Tibial artery (tissue), 4 donors: Measurements from ENCODE around the gene SLC35E1.

Source experiments
- DNase-seq, 2 donors: peaks; one replicate each; pipeline ENCODE4 v3.0.0-alpha.2; 2019
- H3K27ac ChIP-seq, 2 donors: fragments of 200-600 bp; sonication (generic) in 1 of 2; 1 replicate in 1 of 2; 2 replicates in 1 of 2; pipeline ENCODE4 v1.5.1; 2018 to 2019; ENCODE audit warnings: mild to moderate bottlenecking in 1 of 2
- H3K27me3 ChIP-seq, 2 donors: fragments of 200-600 bp; sonication (generic) in 1 of 2; one replicate each; pipeline versions ENCODE4 v1.5.1 to v1.6.0; 2016 to 2019
- H3K36me3 ChIP-seq, 3 donors: fragments of 200-600 bp; sonication (generic) in 2 of 3; one replicate each; pipeline ENCODE4 v1.5.1; 2016 to 2019; ENCODE audit warnings: mild to moderate bottlenecking in 2 of 3
- H3K4me1 ChIP-seq, 4 donors: fragments of 200-600 bp; sonication (generic) in 2 of 4; 1 replicate in 3 of 4; 2 replicates in 1 of 4; pipeline ENCODE4 v1.5.1; 2016 to 2019
- H3K4me3 ChIP-seq, 2 donors: fragments of 200-600 bp; sonication (generic) in 1 of 2; 1 replicate in 1 of 2; 2 replicates in 1 of 2; pipeline ENCODE4 v1.5.1; 2018 to 2019; ENCODE audit warnings: mild to moderate bottlenecking in 2 of 2
- H3K9me3 ChIP-seq, 3 donors: fragments of 200-600 bp; sonication (generic) in 1 of 3; one replicate each; pipeline ENCODE4 v1.5.1; 2016 to 2019
- CTCF ChIP-seq, 2 experiments: fragments of 200-600 bp in 1 of 2; fragments of 450-650 bp in 1 of 2; IDR thresholded peaks; one replicate each; pipeline ENCODE4 v1.5.1; 2017 to 2019; ENCODE audit warnings: antibody characterized with exemption in 2 of 2, mild to moderate bottlenecking in 1 of 2, moderate library complexity in 1 of 2
- intact Hi-C: fragments of 100-400 bp; cut with DNase I; formaldehyde crosslinking; loops from one replicate; pipeline ENCODE4 v1.15.0; 2023; ENCODE audit warnings: low total_unique reads

Gene SLC35E1

DNA sequence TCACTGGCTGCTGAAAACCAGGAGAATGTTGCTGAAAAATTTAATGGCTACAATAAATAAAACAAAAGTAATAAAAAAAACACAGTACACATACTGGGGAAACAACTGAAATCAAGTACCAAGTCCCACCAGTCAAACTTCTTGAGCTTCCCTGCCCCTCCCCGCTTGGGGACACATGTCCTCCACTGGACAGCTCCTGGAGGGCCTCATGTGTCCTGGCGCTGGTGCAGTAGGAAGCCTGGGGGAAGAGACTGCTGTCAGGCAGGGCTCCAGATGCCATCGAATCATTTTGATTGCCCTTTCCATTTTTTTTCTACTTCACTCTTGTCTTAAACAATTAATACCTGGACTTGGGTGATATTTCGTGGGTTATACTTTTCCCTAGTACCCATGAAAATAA is 26.6 kb upstream of the SLC35E1 start:
- no peak for DNase-seq
- no peaks in the 10 kb centered on the region for H3K9me3 ChIP-seq
- no peaks in the 10 kb centered on the region for H3K27me3 ChIP-seq
- H3K27ac ChIP-seq: no peak overlapping the region
- peaks cover 0 to 45% (median 18%) of the 10 kb centered on the region in 4 donors for H3K4me1 ChIP-seq
- H3K36me3 ChIP-seq: no peaks in the 10 kb centered on the region
- intact Hi-C loops: no loop called here
- TF ChIP-seq CTCF (IDR thresholded peaks at IDR 0.05): no peak
- H3K4me3 ChIP-seq: no peak overlapping the region

GRCh38 chr19:16596399-16596798 is 24.2 kb upstream of the SLC35E1 start:
- Histone ChIP-seq H3K27ac (no peak overlapping the region), H3K36me3 (no peaks in the 10 kb centered on the region), H3K27me3 (no peaks in the 10 kb centered on the region), H3K4me1 (peaks cover 0 to 40% (median 14%) of the 10 kb centered on the region in 4 donors), H3K4me3 (no peak overlapping the region), H3K9me3 (no peaks in the 10 kb centered on the region)
- TF ChIP-seq CTCF (IDR thresholded peaks at IDR 0.05): no peak
- intact Hi-C loops: no loop called here
- no peak for DNase-seq

DNA sequence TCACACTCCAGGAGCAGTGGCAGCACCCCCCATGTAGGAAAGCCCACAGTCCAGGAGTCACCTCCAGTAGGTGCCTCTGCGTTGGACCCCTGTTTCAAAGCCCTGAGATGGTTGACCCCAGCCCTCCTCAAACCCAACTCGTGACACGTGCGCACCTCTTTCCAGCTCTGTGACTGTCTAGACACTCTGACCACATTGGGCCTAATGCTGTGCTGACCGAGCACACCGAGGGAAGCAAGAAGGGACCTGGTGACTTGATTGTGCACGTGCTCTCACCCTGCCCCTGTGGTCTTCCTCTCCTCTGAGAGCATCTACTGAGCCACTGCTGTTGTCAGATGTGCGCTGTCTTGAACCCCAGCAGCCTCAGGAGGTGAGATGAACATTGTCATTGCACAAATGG is 22.9 kb upstream of the SLC35E1 start:
- no peaks in the 10 kb centered on the region for H3K36me3 ChIP-seq
- peaks cover 0 to 36% (median 14%) of the 10 kb centered on the region in 4 donors for H3K4me1 ChIP-seq
- no peaks in the 10 kb centered on the region for H3K27me3 ChIP-seq
- no peaks in the 10 kb centered on the region for H3K9me3 ChIP-seq
- H3K27ac ChIP-seq: no peak overlapping the region
- no peak for TF ChIP-seq CTCF (IDR thresholded peaks at IDR 0.05)
- no peak for DNase-seq
- no peak overlapping the region for H3K4me3 ChIP-seq
- intact Hi-C loops: no loop called here

DNA sequence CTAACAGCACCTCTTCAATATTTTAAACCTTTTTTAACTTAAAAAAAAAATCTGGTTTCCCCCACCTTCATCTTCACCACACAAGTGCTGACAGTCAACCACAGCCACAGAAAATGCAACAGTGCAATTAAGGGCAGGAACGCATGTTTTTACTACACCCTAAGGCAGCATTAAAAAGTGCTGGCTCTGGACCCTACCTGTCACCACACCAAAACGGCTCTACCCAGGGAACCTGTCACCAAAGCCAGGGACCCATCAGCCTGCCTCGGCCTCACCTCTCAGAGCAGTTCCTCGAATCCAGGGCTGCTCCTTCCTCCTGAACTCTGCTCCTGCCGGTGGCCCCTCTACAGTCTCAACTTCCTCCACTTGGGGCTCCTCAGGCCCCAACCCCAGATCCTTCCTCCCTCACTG is 22.5 kb upstream of the SLC35E1 start:
- H3K4me3 ChIP-seq: no peak overlapping the region
- no peak for TF ChIP-seq CTCF (IDR thresholded peaks at IDR 0.05)
- intact Hi-C loops: no loop called here
- H3K36me3 ChIP-seq: no peaks in the 10 kb centered on the region
- H3K9me3 ChIP-seq: no peaks in the 10 kb centered on the region
- DNase-seq: no peak
- H3K4me1 ChIP-seq: peaks cover 0 to 37% (median 14%) of the 10 kb centered on the region in 4 donors
- H3K27ac ChIP-seq: no peak overlapping the region
- H3K27me3 ChIP-seq: no peaks in the 10 kb centered on the region

DNA sequence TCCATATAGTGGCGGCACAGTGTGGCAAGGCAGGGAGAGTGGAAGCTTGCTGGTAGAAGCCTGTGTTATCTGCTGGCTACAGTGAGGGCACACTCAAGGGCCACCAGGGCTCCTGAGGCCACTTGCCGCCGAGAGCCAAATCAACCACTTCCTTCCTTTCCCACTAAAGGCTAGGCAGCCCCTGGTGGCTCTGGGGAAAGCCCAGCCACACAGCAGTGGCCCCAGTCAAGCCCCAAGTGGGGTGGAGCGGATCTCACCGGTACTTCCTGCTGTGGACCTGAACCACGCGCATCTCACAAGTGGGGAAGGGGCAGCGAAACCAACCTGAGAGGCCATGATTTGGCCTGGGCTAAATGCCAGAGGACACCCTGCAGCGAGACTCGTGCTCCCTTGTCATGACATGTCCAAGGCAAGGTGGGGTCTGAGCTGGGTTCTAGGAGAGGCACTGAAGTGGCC is 21.9 kb upstream of the SLC35E1 start:
- no peak for DNase-seq
- H3K9me3 ChIP-seq: no peaks in the 10 kb centered on the region
- no peak overlapping the region for H3K4me3 ChIP-seq
- no peaks in the 10 kb centered on the region for H3K27me3 ChIP-seq
- intact Hi-C loops: no loop called here
- peaks cover 0 to 39% (median 14%) of the 10 kb centered on the region in 4 donors for H3K4me1 ChIP-seq
- TF ChIP-seq CTCF (IDR thresholded peaks at IDR 0.05): no peak
- no peaks in the 10 kb centered on the region for H3K36me3 ChIP-seq
- H3K27ac ChIP-seq: no peak overlapping the region

DNA sequence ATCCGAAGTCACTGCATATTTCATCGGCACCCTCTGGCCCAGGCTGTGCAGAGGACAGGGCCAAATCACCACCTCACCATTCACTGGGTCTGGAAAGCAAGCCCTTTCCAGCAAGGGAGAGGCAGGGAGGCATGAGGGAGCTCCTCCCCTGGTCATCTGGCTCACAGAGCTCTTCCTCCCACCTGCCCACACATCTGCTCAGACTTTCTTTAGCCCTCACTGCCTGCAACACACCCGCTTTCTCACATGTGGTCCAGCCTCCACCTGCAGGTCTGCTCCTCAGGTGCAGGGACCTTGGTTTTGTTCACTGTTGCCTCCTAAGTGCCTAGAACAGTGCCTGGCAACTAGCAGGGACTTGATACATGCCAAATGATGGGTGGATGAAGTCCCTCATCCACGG is 21.0 kb upstream of the SLC35E1 start:
- no peaks in the 10 kb centered on the region for H3K9me3 ChIP-seq
- no peaks in the 10 kb centered on the region for H3K36me3 ChIP-seq
- intact Hi-C loops: no loop called here
- no peak for DNase-seq
- no peak overlapping the region for H3K4me3 ChIP-seq
- TF ChIP-seq CTCF (IDR thresholded peaks at IDR 0.05): no peak
- no peak overlapping the region for H3K27ac ChIP-seq
- peaks cover 4 to 39% (median 19%) of the 10 kb centered on the region in 4 donors for H3K4me1 ChIP-seq
- no peaks in the 10 kb centered on the region for H3K27me3 ChIP-seq
